CD4-positive, alpha-beta memory T cell (primary cell): ENCODE measurements around the gene PXT1. TPM values are rescaled to one million over a fixed set of nuclear protein-coding genes. Genes with fewer than 3 reads are reported as not detected.
A peak's percentile ranks its signal among the peaks of the same experiment; 100 is the strongest.
"Not testable (repeated sequence)": the region's sequence is repeated elsewhere in the genome, so short reads cannot be mapped to it uniquely, and the experiment has no call there.

Experiments used
- CTCF ChIA-PET: fragments of 350-600 bp; sonication (Branson Sonifier 250); formaldehyde crosslinking; loops from one replicate; lab custom pipeline; 2021; ENCODE audit warnings: inconsistent platforms; ENCODE audit not compliant: partially characterized antibody; lab: Charles Lee
- POLR2A ChIA-PET: fragments of 350-600 bp; sonication (Branson Sonifier 250); formaldehyde crosslinking; loops from one replicate; lab custom pipeline; 2021; ENCODE audit not compliant: partially characterized antibody; lab: Charles Lee
- DNase-seq, 5 donors: peaks; one replicate each; pipeline versions ENCODE4 v3.0.0 to v3.0.0-alpha.2; 2020 to 2022; ENCODE audit warnings: mixed read lengths in 1 of 5
- H3K27ac ChIP-seq: one replicate; pipeline ENCODE4 v1.7.0; 2013; ENCODE audit warnings: low read depth, low read length
- H3K27me3 ChIP-seq: 2 replicates; pipeline ENCODE4 v1.7.0; 2013; ENCODE audit warnings: mild to moderate bottlenecking, low read length, moderate library complexity; ENCODE audit not compliant: insufficient read depth
- H3K36me3 ChIP-seq: 2 replicates; pipeline ENCODE4 v1.7.0; 2013; ENCODE audit warnings: mild to moderate bottlenecking, low read length, moderate library complexity; ENCODE audit not compliant: insufficient read depth
- H3K4me1 ChIP-seq: 2 replicates; pipeline ENCODE4 v1.7.0; 2013; ENCODE audit warnings: mild to moderate bottlenecking, low read length, moderate library complexity; ENCODE audit not compliant: insufficient read depth
- H3K4me3 ChIP-seq, 2 donors: one replicate each; pipeline ENCODE4 v1.7.0; 2013; ENCODE audit warnings: low read length in 2 of 2, mild to moderate bottlenecking in 1 of 2
- H3K9me3 ChIP-seq, 2 donors: one replicate each; pipeline ENCODE4 v1.7.0; 2013; ENCODE audit warnings: low read length in 2 of 2, control low read depth in 1 of 2; ENCODE audit not compliant: control insufficient read depth in 1 of 2
- H3K27ac Mint-ChIP-seq, 7 donors: one replicate each; pipeline ENCODE4 v1.8.0; 2020 to 2021; ENCODE audit warnings: mixed read lengths in 7 of 7, mild to moderate bottlenecking in 6 of 7, inconsistent platforms in 3 of 7, moderate library complexity in 3 of 7
- H3K27me3 Mint-ChIP-seq, 2 donors: one replicate each; pipeline ENCODE4 v1.8.0; 2020 to 2021; ENCODE audit warnings: mixed read lengths in 2 of 2
- H3K36me3 Mint-ChIP-seq, 2 donors: one replicate each; pipeline ENCODE4 v1.8.0; 2020 to 2021; ENCODE audit warnings: mixed read lengths in 2 of 2, inconsistent platforms in 1 of 2, mild to moderate bottlenecking in 1 of 2
- H3K4me1 Mint-ChIP-seq, 4 donors: one replicate each; pipeline ENCODE4 v1.8.0; 2020 to 2021; ENCODE audit warnings: mixed read lengths in 4 of 4, mild to moderate bottlenecking in 1 of 4
- H3K4me3 Mint-ChIP-seq, 8 donors: one replicate each; pipeline ENCODE4 v1.8.0; 2020 to 2021; ENCODE audit warnings: mixed read lengths in 8 of 8, mild to moderate bottlenecking in 7 of 8, moderate library complexity in 6 of 8, inconsistent platforms in 3 of 8
- H3K9me3 Mint-ChIP-seq, 8 donors: one replicate each; pipeline ENCODE4 v1.8.0; 2020 to 2021; ENCODE audit warnings: mixed read lengths in 8 of 8, mild to moderate bottlenecking in 5 of 8, inconsistent platforms in 3 of 8, moderate library complexity in 1 of 8
- intact Hi-C: fragments of 100-400 bp; cut with micrococcal nuclease; formaldehyde crosslinking; loops from one replicate; pipeline ENCODE4 v1.15.1; 2023
- polyA plus RNA-seq, 2 donors: library from polyadenylated mRNA; unstranded; fragments of 300-500 nt; fragmentation: Illumina TruSeq; gene quantifications; one replicate each; pipeline ENCODE4 v1.2.3, GENCODE V29; 2021
- total RNA-seq, 2 experiments: library from RNA; stranded (reverse); gene quantifications; one replicate each; pipeline ENCODE4 v1.2.3, GENCODE V29; 2021

The PXT1 gene
- total and polyA plus RNA-seq, 4 experiments from 2014 or later, result 0.25 TPM; not detected in 3

DNA sequence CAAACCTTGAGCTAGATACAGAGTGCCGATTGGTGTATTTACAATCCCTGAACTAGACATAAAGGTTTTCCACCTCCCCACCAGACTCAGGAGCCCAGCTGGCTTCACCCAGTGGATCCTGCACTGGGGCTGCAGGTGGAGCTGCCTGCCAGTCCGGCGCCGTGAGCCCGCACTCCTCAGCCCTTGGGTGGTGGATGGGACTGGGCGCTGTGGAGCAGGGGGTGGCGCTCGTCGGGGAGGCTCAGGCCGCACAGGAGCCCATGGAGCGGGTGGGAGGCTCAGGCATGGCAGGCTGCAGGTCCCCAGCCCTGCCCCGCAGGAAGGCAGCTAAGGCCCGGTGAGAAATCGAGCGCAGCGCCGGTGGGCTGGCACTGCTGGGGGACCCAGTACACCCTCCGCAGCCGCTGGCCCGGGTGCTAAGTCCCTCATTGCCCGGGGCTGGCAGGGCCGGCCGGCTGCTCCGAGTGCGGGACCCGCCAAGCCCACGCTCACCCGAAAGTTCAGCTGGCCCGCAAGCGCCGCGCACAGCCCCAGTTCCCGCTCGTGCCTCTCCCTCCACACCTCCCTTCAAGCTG is 78.5 kb downstream of the PXT1 start:
- H3K36me3 ChIP-seq, H3K4me1 ChIP-seq, H3K27ac ChIP-seq, intact Hi-C loops, H3K4me1 Mint-ChIP-seq, H3K9me3 ChIP-seq, H3K4me3 ChIP-seq, H3K4me3 Mint-ChIP-seq, DNase-seq, H3K27me3 ChIP-seq, H3K27me3 Mint-ChIP-seq, H3K9me3 Mint-ChIP-seq, H3K27ac Mint-ChIP-seq: not testable (repeated sequence)
- peaks cover 5 to 17% of the 10 kb centered on the region in 2 donors for H3K36me3 Mint-ChIP-seq
- POLR2A ChIA-PET, result interaction anchor here (0.9 kb wide), 1 partner anchor 336 kb away, joined by 3 read pairs; the partner anchor contains the start of gene MAPK14
- CTCF ChIA-PET, result interaction anchor here (1.5 to 2.4 kb wide), 4 partner anchors 13 to 269 kb away, joined by 3 to 9 read pairs (median 6); partner anchors contain the start of gene BNIP5

GRCh38 chr6:36363371-36363752 is 79.3 kb downstream of the PXT1 start:
- H3K4me3 Mint-ChIP-seq, intact Hi-C loops: not testable (repeated sequence)

GRCh38 chr6:36362551-36363370 is 79.9 kb downstream of the PXT1 start:
- ChIA-PET CTCF (interaction anchor here (0.8 to 2.2 kb wide), 7 partner anchors 11 to 268 kb away, joined by 3 to 7 read pairs (median 3); partner anchors contain the start of gene BNIP5), POLR2A (no interaction called here)
- H3K36me3 Mint-ChIP-seq, result peaks cover 5 to 9% of the 10 kb centered on the region in 2 donors
- intact Hi-C loops, result no loop called here
- peaks cover 0 to 2% of the 10 kb centered on the region in 2 donors for H3K27me3 Mint-ChIP-seq
- DNase-seq, result no peak
- H3K27ac Mint-ChIP-seq, result peak overlapping the region in 1 of 7 donors; percentile 79
- no peaks in the 10 kb centered on the region for H3K36me3 ChIP-seq
- H3K4me1 Mint-ChIP-seq, result peaks cover 2 to 9% (median 4%) of the 10 kb centered on the region in 4 donors
- H3K27ac ChIP-seq, result no peak overlapping the region
- no peak overlapping the region for H3K4me3 ChIP-seq
- no peaks in the 10 kb centered on the region for H3K9me3 ChIP-seq
- H3K4me1 ChIP-seq, result peaks cover 7% of the 10 kb centered on the region
- no peaks in the 10 kb centered on the region for H3K27me3 ChIP-seq
- H3K9me3 Mint-ChIP-seq, result no peaks in the 10 kb centered on the region
- no peak overlapping the region for H3K4me3 Mint-ChIP-seq

More at GRCh38 chr6:36363371-36363752, 79.3 kb downstream of the PXT1 start:
- H3K9me3 Mint-ChIP-seq, H3K27ac ChIP-seq, DNase-seq, H3K27me3 ChIP-seq, H3K4me1 ChIP-seq, H3K36me3 ChIP-seq, POLR2A ChIA-PET, H3K27me3 Mint-ChIP-seq, H3K4me1 Mint-ChIP-seq, H3K9me3 ChIP-seq, H3K4me3 ChIP-seq: not testable (repeated sequence)
- CTCF ChIA-PET, result interaction anchor here (0.8 to 2.2 kb wide), 5 partner anchors 12 to 269 kb away, joined by 3 to 7 read pairs (median 4); partner anchors contain the start of gene BNIP5
- H3K27ac Mint-ChIP-seq, result peak overlapping the region in 1 of 7 donors; percentile 79
- H3K36me3 Mint-ChIP-seq, result peaks cover 5 to 11% of the 10 kb centered on the region in 2 donors

DNA sequence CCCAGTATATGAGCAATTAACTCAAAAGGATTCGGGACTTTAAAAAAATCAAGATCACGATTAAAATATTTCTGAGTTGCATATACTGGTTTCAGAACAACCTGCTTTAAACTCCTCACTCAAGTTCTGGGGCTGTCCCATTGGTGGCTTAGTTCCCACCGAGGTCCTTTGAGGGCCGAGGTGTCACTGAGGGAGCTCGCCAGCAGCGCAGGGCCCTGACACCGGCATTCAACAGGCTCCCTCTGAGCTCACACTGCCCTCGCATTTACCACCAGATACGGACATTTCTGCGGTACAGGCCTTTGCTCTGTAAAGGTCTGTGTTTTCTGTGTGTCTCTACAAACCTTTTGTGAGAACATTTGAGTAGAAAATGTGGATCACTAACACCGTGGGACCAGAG is 81.6 kb downstream of the PXT1 start:
- peaks cover 0 to 2% of the 10 kb centered on the region in 2 donors for H3K27me3 Mint-ChIP-seq
- H3K4me3 ChIP-seq, result no peak overlapping the region
- H3K27ac Mint-ChIP-seq, result no peak overlapping the region
- H3K27me3 ChIP-seq, result no peaks in the 10 kb centered on the region
- no peaks in the 10 kb centered on the region for H3K9me3 Mint-ChIP-seq
- H3K27ac ChIP-seq, result no peak overlapping the region
- DNase-seq, result no peak
- CTCF ChIA-PET, result interaction anchor here (1.0 to 4.3 kb wide), 5 partner anchors 12 to 333 kb away, joined by 3 to 36 read pairs (median 4); partner anchors contain the start of gene MAPK14
- POLR2A ChIA-PET, result interaction anchor here (1.4 to 1.9 kb wide), 2 partner anchors 333 to 334 kb away, joined by 4 read pairs; no protein-coding TSS in a partner anchor
- H3K9me3 ChIP-seq, result no peaks in the 10 kb centered on the region
- peaks cover 0 to 5% of the 10 kb centered on the region in 2 donors for H3K36me3 Mint-ChIP-seq
- no peak overlapping the region for H3K4me3 Mint-ChIP-seq
- intact Hi-C loops, result no loop called here
- H3K36me3 ChIP-seq, result no peaks in the 10 kb centered on the region
- H3K4me1 Mint-ChIP-seq, result peaks cover 2 to 9% (median 5%) of the 10 kb centered on the region in 4 donors
- peaks cover 7% of the 10 kb centered on the region for H3K4me1 ChIP-seq

DNA sequence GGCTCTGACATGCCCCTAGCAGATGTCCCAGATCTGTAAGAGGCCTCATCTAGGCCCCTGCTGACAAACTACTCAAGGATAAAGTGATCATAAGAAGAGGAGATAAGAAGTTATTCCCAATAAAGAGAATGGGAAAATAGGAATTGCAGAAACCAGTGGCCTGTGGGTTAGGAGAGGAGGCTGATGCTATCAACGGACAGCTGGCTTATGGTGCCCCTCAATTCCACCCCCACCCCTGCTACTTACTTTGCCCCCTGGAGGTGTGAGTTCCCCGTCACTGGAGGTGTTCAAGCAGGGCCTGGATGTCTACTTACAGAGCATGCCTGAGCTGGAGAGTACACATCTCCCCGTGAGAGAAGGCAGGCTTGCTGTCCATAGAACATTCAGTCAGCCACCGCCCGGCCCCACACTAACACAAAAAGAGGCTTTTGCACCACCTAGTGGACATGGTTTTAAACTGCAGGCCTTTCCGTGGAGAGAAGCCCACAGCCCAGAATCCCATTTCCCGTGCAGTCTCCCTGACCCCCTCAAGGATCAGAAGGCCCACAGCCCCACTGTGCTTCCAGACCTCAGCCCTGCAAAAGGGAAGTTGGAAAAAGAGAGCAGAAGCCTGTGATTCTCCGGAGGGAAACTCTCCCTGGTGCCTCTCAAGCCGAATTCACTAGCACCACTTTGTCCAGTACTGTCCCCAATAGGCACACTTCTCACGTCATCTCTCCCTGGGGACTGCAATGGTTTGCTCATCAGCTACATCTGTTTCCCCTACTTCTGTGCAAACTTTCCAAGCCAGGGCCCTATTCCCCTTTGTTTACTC is 82.2 kb downstream of the PXT1 start:
- POLR2A ChIA-PET, result interaction anchor here (1.1 to 1.9 kb wide), 3 partner anchors 19 to 333 kb away, joined by 4 read pairs; no protein-coding TSS in a partner anchor
- no peak overlapping the region for H3K27ac Mint-ChIP-seq
- no peak overlapping the region for H3K27ac ChIP-seq
- peak; percentile 63 to 73 (median 69) for DNase-seq
- no peaks in the 10 kb centered on the region for H3K9me3 ChIP-seq
- H3K27me3 Mint-ChIP-seq, result peaks cover 0 to 3% of the 10 kb centered on the region in 2 donors
- H3K4me3 Mint-ChIP-seq, result peak overlapping the region in 1 of 8 donors; percentile 36
- H3K4me1 Mint-ChIP-seq, result peaks cover 2 to 9% (median 5%) of the 10 kb centered on the region in 4 donors
- H3K36me3 ChIP-seq, result no peaks in the 10 kb centered on the region
- intact Hi-C loops, result loop anchor here (1.0 kb wide), 5 partner anchors 19 to 333 kb away; partner anchors contain the start of gene MAPK14
- no peaks in the 10 kb centered on the region for H3K27me3 ChIP-seq
- peaks cover 7% of the 10 kb centered on the region for H3K4me1 ChIP-seq
- peaks cover 0 to 5% of the 10 kb centered on the region in 2 donors for H3K36me3 Mint-ChIP-seq
- CTCF ChIA-PET, result interaction anchor here (0.7 to 4.3 kb wide), 10 partner anchors 14 to 439 kb away, joined by 3 to 36 read pairs (median 3); partner anchors contain the start of genes MAPK14 and SRPK1
- no peak overlapping the region for H3K4me3 ChIP-seq
- H3K9me3 Mint-ChIP-seq, result no peaks in the 10 kb centered on the region

DNA sequence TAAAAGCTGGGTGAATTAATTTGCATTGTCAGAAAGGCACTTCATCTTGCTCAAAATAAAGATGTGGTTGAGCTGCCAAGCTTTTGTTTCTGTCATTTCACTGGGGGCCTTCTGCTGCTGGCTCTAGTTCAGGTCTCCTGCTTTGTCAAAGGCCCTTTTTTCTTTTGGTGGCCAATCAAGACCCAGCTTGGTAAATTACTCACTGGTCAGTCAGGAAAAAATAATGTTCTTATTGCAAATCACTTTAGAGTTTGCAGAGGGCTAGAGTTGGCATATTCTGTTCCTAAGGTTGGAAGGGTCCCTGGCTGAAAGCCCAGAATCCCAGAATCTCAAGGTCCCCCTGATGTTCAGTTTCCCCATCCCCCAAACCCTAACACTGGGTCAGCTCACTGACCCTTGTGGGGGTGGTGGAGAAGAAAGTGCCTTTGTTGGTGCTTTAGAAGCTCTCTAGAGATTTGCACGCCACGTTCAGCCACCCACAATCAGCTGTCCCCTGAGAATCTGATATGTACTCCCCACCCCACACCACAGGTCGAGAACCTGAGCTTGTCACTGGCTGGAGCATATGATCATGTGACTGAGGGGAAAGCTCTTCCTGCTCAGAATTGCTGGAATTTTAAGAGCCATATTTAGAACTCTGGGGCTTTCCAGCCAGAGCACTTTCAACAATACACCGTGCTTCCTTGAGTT is 84.3 kb downstream of the PXT1 start:
- H3K27ac ChIP-seq, result no peak overlapping the region
- POLR2A ChIA-PET, result no interaction called here

More for the DNA sequence above, 84.3 kb downstream of the PXT1 start:
- Histone ChIP-seq H3K9me3 (no peaks in the 10 kb centered on the region), H3K4me3 (no peak overlapping the region), H3K4me1 (peaks cover 7% of the 10 kb centered on the region), H3K36me3 (no peaks in the 10 kb centered on the region), H3K27me3 (no peaks in the 10 kb centered on the region)
- DNase-seq, result no peak
- H3K27me3 Mint-ChIP-seq, result peaks cover 0 to 5% of the 10 kb centered on the region in 2 donors
- H3K36me3 Mint-ChIP-seq, result peaks cover 0 to 2% of the 10 kb centered on the region in 2 donors
- intact Hi-C loops, result no loop called here
- no peak overlapping the region for H3K4me3 Mint-ChIP-seq
- CTCF ChIA-PET, result interaction anchor here (0.6 to 4.3 kb wide), 8 partner anchors 9 to 263 kb away, joined by 3 to 36 read pairs (median 5); partner anchors contain the start of gene BNIP5
- H3K9me3 Mint-ChIP-seq, result peaks cover 0 to 2% (median 0%) of the 10 kb centered on the region in 8 donors
- no peak overlapping the region for H3K27ac Mint-ChIP-seq
- peaks cover 2 to 9% (median 5%) of the 10 kb centered on the region in 4 donors for H3K4me1 Mint-ChIP-seq
